NCI-H2196 (cell line): ENCODE measurements around the gene GRB10.

Experiments
- DNase-seq: peaks from one replicate; lab custom pipeline; 2025; ENCODE audit not compliant: unreplicated experiment; lab: John Stamatoyannopoulos, UW

The GRB10 gene

DNA sequence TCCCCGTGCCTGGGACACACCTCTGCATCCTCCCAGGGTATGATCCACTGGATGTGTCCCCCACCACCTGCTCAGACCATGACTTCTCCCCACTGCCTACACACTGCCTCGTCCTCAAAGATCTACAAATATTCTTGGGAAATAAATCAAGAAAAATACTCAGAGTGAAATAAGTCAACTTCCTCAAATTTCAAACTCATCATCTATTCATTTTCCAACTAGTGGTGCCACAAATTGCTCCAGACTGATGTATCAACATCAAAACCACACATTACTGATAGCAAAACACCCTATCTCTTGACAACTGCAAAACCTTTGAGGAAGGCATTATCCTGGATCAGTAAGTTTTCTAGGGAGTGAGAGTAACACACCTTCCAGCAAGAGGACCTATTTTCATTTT lies 87.7 kb downstream of the GRB10 start:
- DNase-seq: no peak

DNA sequence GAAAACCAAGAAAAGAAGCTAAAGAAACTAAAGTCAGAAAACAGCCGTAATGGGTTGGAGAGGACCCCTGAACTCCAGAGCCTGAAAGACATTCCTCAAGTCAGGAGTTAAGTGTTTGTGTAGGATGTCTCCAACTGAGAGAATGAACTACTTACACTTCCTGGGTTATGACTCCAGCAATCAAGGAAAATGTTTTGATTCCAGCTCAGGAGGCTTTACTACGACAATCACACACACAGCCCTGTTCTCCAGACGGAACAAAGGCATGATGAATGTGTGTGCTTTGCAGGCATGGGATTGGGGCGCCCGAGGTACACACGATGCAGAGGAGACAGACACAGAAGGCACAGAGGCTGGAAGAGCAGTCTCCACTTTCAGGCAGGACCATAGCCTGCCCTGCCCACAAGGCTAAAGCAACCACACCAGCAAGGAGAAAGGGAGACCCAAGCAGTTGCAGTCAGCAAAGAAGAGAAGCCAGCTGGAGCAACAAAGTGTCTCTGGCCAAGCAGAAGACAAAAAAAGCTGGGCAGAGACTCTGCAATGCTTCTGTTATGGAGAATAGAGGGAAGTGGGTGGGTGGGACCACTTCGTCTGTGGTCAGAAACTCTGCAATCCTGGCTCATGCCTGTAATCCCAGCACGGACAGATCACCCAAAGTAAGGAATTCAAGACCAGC lies 89.1 kb downstream of the GRB10 start:
- DNase-seq: no peak

DNA sequence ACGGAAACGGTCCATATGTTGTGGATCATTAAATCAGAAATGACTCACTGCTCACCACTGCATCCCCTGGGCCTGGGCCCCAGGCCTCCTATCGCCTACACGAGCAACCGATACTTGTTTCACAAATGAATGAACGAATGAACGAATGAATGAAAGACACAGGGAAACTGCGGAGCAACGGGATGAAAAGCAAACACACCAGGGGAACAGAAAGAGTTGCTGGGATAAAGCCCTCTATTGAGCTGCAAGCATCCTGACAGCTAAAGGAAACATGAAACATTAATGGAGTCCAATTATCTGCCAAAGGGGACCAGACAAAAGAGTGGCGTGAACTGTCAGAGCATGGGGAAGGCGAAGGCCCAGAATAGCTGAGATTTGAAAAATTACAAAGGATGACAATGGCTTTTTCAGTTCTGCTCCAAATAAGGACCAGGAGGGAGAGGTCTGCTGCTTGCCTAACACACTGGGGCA lies 92.1 kb downstream of the GRB10 start:
- DNase-seq: no peak

DNA sequence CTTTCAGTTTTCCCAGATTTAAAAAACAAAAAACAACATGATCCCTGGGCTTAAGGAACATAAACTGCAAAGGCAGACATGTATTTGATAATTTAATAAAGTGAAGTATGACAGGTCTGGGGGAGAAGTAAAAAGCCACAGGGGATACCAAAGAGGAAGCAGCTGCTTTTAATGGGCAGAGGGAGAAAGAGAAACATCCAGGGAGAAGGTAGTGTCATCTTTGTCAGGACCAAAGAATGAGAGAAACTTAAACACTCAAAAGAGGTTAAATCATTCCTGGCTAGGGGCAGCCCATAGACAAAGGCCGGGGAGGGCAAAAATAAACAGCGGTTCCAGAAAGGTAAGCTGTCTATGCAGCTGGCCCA lies 94.5 kb downstream of the GRB10 start:
- DNase-seq: no peak

DNA sequence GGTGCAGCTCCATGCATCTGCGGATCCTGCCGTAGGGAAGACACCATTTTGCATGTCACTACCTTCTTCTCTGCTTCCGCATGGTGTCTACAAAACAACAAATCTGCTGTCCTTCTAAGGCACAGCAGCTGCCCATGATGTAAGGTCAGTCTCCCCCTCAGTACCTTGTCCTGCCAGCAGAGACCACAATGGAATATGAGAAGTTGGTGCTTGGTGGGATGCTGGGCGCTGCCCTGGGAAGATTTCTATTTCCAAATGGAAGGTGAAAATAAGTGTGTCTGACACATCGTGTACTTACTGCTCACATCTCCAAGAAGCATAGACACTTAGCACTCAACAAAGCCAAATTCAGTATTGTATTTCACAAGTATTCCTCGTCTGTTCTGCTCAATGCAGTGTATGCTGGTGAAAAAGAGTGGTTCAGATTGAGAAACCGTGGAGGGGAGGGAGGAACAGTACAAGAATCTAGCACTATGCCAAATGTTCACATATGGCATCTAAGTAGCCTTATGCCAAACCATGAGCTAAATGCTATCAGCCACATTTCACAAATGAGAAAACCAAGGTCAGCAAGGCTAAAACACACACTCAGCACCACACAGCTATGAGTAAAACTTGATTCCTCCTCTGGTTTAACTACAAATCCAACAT lies 95.0 kb downstream of the GRB10 start:
- no peak for DNase-seq

DNA sequence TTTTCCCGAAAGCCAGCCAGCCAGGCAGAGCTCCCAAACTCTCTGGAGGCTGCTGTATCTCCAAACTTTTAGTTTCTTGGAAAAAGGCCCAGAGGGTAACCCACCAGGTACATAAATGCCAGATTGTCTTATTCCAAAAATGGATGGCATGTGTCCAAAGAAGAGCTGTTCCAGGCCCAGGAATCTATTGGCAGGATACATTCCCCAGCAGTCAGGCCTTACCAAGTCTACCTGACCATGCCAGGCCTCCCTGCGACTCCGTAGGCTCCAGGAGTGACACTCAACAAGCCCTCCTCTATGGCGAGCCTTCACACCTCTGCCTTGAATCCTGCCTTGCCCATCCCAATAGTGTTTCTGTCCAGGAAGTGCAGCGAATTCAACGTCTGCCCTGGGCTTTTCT lies 95.6 kb downstream of the GRB10 start:
- DNase-seq: no peak

DNA sequence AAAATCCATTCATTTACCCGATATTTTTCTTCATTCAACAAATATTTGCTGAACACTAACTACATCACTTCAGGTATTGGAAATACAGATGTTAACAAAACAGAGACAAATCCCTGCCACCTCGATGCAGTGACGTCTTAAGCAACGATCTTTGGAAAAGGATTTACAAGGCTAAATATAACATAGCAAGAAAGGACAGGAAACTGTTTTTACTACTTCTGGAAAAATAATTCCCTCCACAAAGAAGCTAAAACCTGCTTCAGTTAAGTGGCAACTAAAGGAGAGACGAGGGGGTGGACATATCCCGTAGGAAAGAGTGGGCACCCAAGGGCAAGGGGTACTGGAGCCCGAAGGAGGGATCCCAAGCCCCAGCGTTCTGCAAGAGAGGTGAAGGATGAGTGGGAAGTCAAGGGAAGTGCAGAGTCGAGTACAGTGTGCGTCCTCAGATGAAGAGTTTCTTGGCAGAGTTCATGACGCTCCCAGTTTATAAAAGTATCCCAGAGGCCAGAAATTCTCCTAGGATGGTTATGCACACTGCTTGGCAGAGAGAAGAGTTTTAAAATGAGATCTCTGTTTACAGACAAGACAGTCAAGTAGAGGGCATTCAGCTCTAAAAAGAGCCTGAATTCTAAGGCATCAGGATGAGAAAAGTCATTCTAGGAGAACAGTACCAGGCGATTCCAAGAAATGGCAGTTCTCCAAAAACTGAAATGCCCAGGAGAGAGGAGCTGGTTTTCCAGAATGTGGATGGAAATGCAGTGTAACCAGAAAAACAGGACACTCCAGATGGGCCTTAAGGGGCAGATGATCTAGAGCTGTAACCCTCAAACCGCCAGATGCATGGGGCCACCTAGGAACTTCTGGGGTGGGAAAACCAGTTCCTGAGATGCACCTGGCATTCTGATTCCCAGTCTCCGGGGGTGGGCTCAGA lies 97.3 kb downstream of the GRB10 start:
- DNase-seq: no peak

DNA sequence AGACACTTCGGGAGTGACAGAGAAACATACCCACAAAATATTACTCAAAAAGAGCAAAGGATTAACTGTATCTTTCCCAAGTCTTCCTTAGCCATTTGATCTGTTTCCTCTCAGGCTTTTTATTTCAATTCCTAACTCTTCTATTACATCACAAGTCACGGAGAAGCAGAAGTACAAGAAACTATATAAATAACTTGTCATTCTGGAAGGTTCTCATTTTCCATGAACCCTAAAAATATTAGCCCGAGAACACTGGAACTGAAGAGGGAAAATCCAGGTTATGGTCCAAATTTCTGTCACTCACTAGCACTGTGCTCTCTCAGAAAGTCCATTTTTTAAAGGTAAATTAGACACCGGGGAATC lies 98.0 kb downstream of the GRB10 start:
- DNase-seq: no peak

DNA sequence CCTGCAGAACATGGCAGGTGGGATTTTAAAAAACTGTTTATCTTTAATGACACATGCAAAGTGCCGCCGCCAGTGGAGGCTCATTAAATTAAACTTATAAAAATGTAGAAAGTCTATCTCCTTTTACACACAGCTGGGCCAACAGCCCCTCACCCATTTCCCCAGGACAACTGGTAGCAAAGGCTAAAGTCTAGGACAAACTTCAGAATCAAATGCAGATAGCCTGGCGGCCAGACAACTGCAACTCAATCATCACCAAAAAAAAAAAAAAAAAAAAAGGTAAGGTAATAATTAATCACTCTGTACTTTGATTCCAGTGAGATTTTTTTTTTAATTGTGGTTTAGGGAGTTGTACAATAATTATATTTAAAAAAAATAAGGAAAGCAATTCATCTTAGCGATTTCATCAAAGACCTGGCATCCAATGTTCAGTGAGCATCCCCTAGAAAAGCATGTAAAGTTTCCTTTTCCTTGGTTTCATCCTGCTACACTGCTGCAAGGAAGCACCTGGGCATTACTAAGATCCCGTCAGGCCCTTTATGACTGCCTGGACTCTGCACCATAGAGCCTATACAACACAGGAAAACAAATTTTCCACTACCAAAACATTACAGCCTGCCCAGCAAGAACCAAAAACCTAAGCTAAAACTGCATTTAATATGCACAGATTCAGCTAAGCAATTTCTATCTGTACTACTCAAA lies 98.5 kb downstream of the GRB10 start:
- no peak for DNase-seq

DNA sequence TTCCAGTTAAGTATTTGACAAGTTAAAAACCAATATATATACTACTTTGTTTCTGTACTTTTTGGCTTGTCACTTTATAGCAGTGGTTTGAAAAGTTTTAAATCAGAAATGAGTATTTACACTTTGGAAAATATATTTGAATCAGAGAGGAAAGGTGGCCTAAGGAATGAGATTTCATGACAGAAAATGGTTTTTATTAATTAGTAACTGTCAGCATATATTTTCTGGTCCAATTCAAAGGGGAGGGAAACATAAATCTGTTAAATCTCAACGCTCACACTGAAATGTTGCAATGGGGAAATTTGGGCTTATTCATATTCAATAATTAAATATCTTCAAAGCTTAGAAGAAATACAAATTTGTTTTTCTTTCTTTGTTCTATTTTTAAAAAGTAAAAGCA lies 100.1 kb downstream of the GRB10 start:
- DNase-seq: no peak

DNA sequence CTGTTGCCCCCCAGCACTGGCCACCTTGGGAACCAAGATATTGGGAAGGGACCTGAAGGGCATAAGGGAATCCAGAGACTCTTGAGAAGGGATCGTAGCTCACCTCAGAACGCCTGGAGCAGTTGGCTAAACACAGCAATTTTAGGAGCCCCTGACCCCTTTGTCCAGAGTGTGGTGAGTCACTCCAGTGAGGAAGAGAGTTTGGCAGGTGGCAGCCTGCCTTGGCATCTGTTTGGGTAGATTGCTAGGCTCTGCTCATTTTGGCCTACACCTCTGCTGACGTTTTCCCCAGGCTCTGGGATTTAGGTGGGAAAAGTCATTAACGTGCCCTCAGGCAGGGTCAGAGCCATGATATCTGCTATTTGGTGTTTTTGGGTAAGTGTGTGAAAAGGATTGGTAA lies 100.6 kb downstream of the GRB10 start:
- DNase-seq: no peak

DNA sequence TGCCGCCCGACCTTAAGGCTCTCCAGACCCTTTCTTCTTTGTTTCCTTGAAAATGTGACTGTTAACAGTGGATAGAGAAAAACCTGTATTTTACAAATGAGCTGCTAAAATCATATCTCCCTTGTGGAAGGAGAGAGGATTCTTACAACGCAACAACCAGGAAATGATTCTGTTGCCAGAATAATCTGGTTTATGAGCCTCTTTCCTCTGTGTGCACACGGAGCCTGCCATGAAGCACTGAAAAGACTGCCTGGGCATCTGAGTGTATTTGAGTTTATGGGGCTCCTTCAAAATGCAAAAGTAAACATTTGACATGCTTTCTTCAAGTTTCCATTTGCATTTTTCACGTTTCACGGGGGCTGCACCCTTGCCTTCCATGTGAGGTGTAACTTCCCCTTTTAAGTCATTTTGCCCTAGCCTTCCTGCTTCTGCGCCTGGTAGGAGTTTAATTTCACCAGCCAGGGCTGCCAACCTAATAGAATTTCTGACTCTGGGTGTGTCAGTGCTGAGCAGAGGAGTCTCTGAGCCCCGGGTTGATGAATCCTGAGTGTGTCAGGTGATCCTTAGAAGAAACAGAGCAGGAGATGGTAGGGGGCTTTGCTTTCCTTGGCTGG lies 101.2 kb downstream of the GRB10 start:
- peak; percentile 19 for DNase-seq

DNA sequence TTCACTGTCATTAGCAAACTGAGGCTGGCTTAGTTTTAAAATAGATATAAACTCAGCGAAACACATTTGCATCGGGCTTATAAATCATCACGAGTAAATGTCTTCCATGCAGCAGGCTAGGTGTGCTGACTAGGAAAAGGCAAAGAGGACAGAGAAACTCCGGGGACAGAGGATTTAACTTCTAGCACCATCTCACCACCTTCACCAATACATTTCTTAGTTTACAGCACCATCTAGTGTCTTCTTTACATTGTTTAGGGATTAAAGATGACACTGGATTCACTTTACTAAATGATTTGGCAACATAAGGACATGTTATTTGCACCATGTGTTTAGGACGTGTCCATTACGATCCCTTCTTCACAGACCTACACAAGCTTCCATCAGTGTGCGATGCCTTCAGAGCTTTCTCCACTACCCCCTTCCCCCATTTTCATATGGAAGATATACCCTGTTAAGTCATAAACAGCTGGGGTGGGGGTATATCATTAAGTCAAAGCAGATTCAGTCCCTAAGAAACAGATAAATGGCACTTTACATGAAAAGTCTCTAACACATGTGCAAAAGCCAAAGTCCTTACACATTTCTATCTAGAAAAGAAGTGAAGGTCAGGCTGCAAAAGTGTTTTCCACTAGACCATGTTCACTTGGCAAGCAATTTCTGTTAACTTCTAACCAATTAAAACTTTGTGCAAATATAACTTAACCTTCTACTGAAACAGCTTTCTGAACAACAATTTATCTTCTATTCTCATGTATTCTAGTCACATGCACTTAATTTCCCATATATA lies 103.3 kb downstream of the GRB10 start:
- peak; percentile 77 for DNase-seq

DNA sequence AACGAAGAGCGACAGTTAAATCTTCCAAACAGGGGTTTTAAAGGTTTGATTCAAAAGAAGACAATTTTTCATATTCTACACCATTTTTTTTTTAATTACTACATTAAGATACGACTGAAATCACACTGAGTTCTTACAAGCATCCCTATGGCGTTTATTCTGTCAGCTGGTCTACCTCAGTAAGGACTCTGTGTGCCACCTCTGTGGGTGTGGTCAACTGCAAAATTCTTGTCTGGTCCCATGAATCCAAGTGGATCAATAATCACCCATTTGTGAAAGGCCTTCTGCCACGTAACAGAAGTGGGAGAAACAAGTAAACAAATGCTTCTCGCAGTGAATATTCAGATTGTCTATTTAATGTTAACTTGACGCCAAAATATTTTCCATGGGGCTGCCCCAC lies 104.1 kb downstream of the GRB10 start:
- DNase-seq: no peak

DNA sequence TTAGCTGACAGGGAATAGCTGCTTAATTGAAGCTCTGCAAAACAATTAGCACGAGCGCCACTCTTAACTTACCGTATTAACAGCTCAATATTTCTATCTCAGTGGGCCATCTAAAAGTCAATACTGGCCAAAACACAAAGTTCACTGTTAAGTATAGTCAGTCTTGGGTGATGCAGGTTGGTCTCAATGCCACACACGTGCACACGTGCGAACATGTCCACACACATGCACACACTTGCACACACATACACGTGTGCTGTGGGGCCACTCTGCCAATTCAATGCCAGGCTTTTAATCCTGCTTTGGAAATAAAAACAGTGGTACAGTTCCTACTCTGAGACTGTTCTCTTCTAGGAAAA lies 105.1 kb downstream of the GRB10 start:
- no peak for DNase-seq

DNA sequence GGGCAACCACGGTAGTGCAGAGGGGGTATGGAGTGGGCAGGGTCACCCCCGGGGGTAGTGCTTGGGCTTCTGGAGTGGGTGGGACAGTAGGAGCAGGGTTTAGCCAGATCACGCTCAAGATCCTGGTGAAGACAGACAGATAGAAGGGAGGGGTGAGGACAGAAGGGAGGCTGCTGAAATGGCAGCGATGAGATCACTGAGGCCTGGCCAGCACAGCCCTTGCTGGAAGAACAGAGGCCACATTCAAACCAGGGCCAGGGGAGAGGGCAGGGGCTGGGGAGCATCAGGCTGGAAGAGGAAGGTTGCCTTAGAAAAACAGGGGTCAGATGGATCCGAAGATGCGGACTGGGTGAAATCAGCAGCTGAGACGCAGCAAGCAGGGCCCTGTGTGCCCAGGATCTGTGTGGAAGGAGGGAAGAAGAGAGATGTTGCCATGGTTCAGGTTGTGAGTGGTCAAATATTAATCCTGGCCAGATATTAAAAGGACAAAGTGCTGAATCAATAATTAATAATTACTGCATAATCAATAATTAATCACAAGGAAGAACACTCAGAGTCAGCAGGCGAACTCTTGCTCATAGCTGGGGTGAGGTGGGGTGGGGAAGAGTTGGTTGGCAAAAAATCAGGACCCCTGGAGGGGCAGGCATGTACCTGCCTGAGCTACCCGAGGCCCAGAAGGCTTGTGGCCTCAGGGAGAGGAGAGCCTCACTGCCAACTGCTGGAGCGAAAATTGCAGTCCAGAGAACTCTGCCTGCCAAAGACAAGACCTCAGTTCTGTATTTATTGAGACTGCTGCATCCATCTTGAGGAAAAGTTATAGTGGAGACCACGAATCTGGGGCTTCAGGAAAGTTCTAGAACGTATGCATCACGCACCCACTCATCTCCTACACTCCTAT lies 105.7 kb downstream of the GRB10 start:
- no peak for DNase-seq

DNA sequence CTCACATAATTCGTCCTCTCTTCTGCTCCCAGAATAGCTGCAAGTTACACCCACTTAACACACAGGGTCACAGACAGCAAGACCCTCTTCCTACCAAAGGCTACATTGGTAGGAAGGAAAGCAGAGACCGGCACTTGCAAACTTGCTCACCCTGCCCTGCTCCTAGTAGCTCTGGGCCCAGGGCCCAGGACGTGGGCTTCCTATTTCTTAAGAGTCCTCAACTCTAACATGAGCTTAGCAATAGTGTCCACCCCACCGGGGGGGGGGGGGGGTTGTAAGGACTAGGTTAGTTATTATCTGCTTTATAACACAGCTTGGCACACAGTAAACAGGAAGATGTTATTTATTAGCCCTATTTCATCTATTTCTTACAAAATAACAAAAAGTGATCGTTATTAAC lies 106.6 kb downstream of the GRB10 start:
- no peak for DNase-seq

DNA sequence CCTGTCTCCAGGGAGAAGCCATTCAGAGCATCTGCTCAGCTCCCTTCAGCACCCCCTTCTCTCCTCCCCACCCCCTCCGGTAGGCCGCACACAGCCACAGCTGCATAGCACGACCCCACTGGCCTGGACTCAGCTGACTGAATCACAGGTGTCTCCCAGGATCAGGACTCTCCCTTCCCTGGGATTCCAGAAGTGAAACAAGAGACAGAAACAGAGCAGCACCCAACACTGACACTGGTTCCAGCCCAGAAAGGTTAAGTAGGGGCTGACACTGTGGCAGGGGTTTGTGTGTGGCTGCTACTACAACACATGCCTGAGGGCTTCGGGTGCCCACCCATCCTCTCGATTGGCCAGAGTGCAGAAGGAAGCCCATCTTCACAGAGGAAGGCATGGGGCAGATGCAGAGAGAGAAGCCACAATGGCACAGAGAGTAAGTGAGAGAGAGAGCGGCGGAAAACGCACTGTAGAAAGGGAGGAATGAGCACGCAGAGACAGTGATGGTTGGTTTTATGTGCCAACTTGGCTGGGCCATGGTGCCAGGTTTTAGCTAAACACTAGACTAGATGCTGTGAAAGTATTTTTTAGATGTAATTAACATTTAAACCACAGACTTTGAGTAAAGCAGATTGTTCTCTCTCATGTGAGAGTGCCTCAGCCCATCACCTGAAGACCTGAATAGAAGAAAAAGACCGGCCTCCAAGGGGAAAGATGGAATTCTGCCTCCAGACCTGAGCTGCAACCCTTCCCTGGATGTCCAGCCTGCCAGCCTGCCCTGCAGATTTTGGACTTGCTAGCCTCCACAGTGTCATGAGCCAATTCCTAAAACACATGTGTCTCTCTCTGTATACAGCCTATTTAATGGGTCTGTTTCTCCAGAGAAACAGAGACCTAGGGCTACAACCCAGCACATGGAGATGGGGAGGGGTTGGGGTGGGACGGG lies 107.5 kb downstream of the GRB10 start:
- DNase-seq: no peak
